HL-60 (cell line): ENCODE results near the gene CPNE2.

ENCODE experiments used
- DNase-seq, 2 experiments: peaks; one replicate each; pipeline ENCODE4 v3.0.0-alpha.2; 2010 to 2020; ENCODE audit warnings: low read depth in 1 of 2, low spot score in 1 of 2
- H3K27ac ChIP-seq: fragments of 250-450 bp; sonication (Bioruptor Pico); replicated peaks from 2 replicates; pipeline ENCODE4 v1.5.1; 2020; ENCODE audit warnings: mild to moderate bottlenecking, moderate library complexity
- H3K27me3 ChIP-seq: fragments of 250-450 bp; sonication (Bioruptor Pico); 2 replicates; pipeline ENCODE4 v1.5.1; 2021; ENCODE audit warnings: mild to moderate bottlenecking, moderate library complexity; ENCODE audit not compliant: insufficient read depth, poor library complexity, severe bottlenecking
- H3K4me3 ChIP-seq: replicated peaks from 2 replicates; pipeline ENCODE4 v1.5.1; 2011; ENCODE audit warnings: mild to moderate bottlenecking, control low read depth, low read length; ENCODE audit not compliant: insufficient read depth
- CTCF ChIP-seq: IDR thresholded peaks from one replicate; pipeline ENCODE4 v1.5.1; 2011; ENCODE audit warnings: low read length, control low read depth, inconsistent platforms; ENCODE audit not compliant: insufficient read depth
- GABPA ChIP-seq: IDR thresholded peaks from 2 replicates; pipeline ENCODE4 v1.6.1; 2012; ENCODE audit warnings: low read depth
- POLR2AphosphoS5 ChIP-seq: IDR thresholded peaks from 2 replicates; pipeline ENCODE4 v1.6.1; 2012; ENCODE audit warnings: low read depth
- REST ChIP-seq: IDR thresholded peaks from 2 replicates; pipeline ENCODE4 v1.6.1; 2012; ENCODE audit warnings: low read depth; ENCODE audit not compliant: insufficient replicate concordance
- SPI1 ChIP-seq: IDR thresholded peaks from 2 replicates; pipeline ENCODE4 v1.6.1; 2012; ENCODE audit warnings: low read depth, mild to moderate bottlenecking, borderline replicate concordance

The CPNE2 gene

GRCh38 chr16:57051696-57052228, 40.6 kb upstream of the CPNE2 start:
- Histone ChIP-seq H3K4me3 (no peak overlapping the region), H3K27ac (no peak overlapping the region), H3K27me3 (no peaks in the 10 kb centered on the region)
- DNase-seq = no peak
- TF ChIP-seq CTCF (no peak), REST (no peak), GABPA (no peak), SPI1 (no peak), POLR2AphosphoS5 (no peak)

- no peak for DNase-seq
- Histone ChIP-seq H3K27me3 (no peaks in the 10 kb centered on the region), H3K27ac (no peak overlapping the region), H3K4me3 (no peak overlapping the region)
- TF ChIP-seq CTCF = no peak
- no peak for TF ChIP-seq POLR2AphosphoS5
- no peak for TF ChIP-seq REST
- TF ChIP-seq SPI1 = no peak
- no peak for TF ChIP-seq GABPA
These were observed 39.2 kb upstream of the CPNE2 start for GRCh38 chr16:57053206-57053605.

- no peaks in the 10 kb centered on the region for H3K27me3 ChIP-seq
- no peak overlapping the region for H3K27ac ChIP-seq
- DNase-seq = no peak
- H3K4me3 ChIP-seq = no peak overlapping the region
- TF ChIP-seq CTCF = no peak
- TF ChIP-seq REST = no peak
- TF ChIP-seq GABPA = no peak
- TF ChIP-seq POLR2AphosphoS5 = no peak
- no peak for TF ChIP-seq SPI1
These were observed 38.0 kb upstream of the CPNE2 start for GRCh38 chr16:57054338-57054737.
